ENCODE data around the gene TLE6.

Gene TLE6

DNA sequence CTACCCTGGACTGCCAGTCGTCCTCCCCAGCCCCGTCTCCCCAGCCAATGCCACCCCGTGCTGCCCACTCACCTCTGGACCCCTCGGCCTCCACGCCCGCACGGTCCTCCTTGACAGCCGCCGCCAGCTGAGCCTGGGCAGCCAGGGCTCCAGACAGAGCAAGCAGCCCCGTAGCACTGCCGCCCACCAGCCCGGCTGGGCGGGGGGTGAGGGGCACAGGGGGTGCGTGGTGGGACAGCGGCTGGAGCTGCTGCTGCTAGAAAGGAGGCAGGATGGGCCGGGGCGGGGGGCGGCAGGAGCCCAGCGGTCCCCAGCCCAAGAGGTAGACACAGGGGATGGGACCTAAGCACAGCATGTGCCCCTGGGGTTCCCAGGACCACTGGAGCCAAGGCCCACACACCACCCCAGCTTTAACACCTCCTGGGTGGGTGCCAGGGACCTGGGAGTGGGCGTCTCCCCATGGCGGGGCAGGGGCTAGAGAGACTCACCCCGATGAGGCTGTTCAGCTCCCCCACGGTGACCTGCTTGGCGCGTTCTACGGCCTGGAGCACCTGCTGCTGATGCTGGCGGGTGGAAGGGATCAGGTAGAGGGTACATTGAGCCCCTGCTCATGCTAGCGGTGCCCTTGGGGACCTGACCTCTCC lies 42.0 kb downstream of the TLE6 start:
- DNase-seq = no peak
- TF ChIP-seq POLR2A (IDR thresholded peaks at IDR 0.05; ENCODE audit: low read length) (no peak), GATA1 (IDR thresholded peaks at IDR 0.05; ENCODE audit: low read depth, low read length) (no peak)

- TF ChIP-seq POLR2A (IDR thresholded peaks at IDR 0.05; ENCODE audit: low read length) (no peak), GATA1 (IDR thresholded peaks at IDR 0.05; ENCODE audit: low read depth, low read length) (no peak)
- DNase-seq = no peak
Measured at GRCh38 chr19:3020321-3020960, 43.1 kb downstream of the TLE6 start.

DNA sequence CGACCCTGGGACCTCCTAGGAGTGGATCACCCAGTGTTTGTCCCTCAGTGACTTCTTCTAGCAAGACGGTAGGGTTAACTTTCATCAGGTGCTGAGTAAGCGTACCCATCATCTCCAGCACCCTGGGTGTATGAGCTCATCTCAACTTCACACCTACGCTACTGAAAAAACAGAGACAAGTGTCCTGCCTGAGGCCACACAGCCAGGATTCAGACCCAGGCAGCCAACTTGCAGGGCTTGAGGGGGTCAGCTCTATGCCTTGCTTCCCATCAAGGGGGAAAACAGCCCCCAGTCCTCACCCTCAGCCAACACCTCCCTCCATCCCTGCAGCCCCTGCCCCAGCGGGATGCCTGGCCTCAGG lies 47.1 kb downstream of the TLE6 start:
- no peak for DNase-seq
- TF ChIP-seq POLR2A (IDR thresholded peaks at IDR 0.05; ENCODE audit: low read length) = no peak

GRCh38 chr19:3024870-3025548 lies 47.6 kb downstream of the TLE6 start:
- no peak for DNase-seq
- TF ChIP-seq POLR2A (IDR thresholded peaks at IDR 0.05; ENCODE audit: low read length) = no peak
- no peak for TF ChIP-seq GATA1 (IDR thresholded peaks at IDR 0.05; ENCODE audit: low read depth, low read length)

- TF ChIP-seq GATA1 (IDR thresholded peaks at IDR 0.05; ENCODE audit: low read depth, low read length) = no peak
- TF ChIP-seq POLR2A (IDR thresholded peaks at IDR 0.05; ENCODE audit: low read length) = no peak
Measured at GRCh38 chr19:3025549-3025886, 48.2 kb downstream of the TLE6 start.

GRCh38 chr19:3026768-3027167 lies 49.4 kb downstream of the TLE6 start:
- TF ChIP-seq POLR2A (IDR thresholded peaks at IDR 0.05; ENCODE audit: low read length) = no peak
- TF ChIP-seq GATA1 (IDR thresholded peaks at IDR 0.05; ENCODE audit: low read depth, low read length) = no peak
- DNase-seq = no peak

More at GRCh38 chr19:3025549-3025886, 48.2 kb downstream of the TLE6 start:
- DNase-seq = no peak

DNA sequence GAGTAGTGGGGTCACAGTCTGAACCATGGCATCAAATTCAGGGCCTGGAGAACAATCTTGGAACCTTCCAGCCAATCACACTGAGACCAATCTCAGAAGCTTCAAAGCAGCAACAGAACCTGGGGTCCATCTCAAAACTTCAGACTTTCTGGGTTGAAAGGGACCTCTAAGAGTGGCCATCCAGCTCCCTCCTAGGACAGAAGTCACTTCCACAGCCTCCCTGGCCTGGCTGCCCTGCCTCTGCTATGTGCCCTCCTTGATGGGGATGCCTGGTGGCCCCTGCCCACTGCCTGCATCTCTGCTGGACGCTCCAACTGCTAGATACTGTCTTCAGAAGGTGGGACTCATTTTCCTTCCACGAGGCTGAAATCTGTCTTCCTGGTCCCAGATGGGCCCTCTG lies 49.9 kb downstream of the TLE6 start:
- no peak for TF ChIP-seq GATA1 (IDR thresholded peaks at IDR 0.05; ENCODE audit: low read depth, low read length)
- no peak for TF ChIP-seq POLR2A (IDR thresholded peaks at IDR 0.05; ENCODE audit: low read length)
- DNase-seq = no peak

DNA sequence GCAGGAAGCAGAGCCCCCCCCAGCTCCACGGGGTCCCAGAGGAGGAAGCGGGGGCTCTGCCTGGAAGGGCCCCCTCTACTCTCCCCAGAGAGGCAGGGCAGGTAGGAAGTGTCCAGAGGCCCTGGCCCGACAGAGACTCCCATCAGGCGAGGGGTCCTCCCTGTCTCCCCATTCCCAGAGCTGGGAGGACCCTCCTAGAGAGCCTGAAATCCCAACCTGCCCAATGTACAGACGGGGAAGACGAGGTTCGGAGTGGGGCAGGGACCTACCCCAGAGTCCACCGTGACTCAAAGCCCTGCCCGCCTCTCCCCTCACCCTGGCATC lies 50.6 kb downstream of the TLE6 start:
- TF ChIP-seq GATA1 (IDR thresholded peaks at IDR 0.05; ENCODE audit: low read depth, low read length) (no peak), POLR2A (IDR thresholded peaks at IDR 0.05; ENCODE audit: low read length) (no peak)
- DNase-seq = no peak

GRCh38 chr19:3028305-3029064 lies 51.1 kb downstream of the TLE6 start:
- TF ChIP-seq GATA1 (IDR thresholded peaks at IDR 0.05; ENCODE audit: low read depth, low read length) (no peak), POLR2A (IDR thresholded peaks at IDR 0.05; ENCODE audit: low read length) (no peak)
- DNase-seq = no peak

DNA sequence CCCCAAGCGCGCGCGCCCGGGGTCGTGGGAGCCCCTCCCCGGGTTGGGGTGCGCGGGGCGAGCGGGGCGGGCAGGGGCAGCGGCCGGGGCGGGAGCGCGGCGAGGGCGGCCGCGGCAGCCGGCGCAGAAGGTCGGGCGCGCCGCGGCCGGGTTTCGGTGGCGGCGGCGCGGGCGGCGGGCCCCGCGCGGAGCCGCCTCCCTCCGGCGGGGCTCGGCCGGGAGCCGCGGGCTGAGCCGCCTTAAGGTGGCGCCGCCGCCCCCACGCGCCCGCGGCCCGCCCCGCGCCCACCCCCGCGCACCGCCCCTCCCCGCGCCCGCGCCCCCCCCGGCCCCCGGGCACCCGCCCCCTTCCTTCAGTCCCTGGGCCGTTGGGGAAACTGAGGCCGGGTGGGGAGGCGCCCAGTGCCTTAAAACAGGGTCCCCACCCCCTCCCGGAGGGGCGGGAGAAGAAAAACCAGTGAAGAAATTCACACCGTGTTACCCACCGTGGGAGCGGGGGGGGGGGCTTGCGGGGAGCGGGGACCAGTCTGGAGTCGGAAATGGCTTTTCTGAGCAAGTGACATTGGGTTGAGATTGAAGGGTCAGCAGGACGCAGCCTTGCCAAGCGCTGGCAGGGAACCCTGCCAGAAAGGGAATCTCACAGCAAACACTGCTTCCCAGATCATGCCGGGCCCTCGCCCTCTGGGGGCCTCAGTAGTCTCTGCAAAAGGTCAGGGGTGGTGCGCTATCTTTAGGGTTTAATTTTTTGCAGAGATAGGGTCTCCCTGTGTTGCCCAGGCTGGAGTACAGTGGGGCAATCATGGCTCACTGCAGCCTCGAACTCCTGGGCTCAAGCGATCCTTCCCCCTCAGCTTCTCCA lies 51.9 kb downstream of the TLE6 start, which contains the start of gene TLE2:
Gene TLE2 (minus strand): TSS at position 216 of the 859 bp plus-strand sequence. CDS start 376 bp downstream, outside the sequence.
- TF ChIP-seq POLR2A (IDR thresholded peaks at IDR 0.05; ENCODE audit: low read length) (no peak), GATA1 (IDR thresholded peaks at IDR 0.05; ENCODE audit: low read depth, low read length) (no peak)
- no peak for DNase-seq

- DNase-seq = no peak
- no peak for TF ChIP-seq POLR2A (IDR thresholded peaks at IDR 0.05; ENCODE audit: low read length)
- no peak for TF ChIP-seq GATA1 (IDR thresholded peaks at IDR 0.05; ENCODE audit: low read depth, low read length)
Measured at GRCh38 chr19:3031607-3031867, 54.2 kb downstream of the TLE6 start.

- no peak for TF ChIP-seq GATA1 (IDR thresholded peaks at IDR 0.05; ENCODE audit: low read depth, low read length)
- no peak for TF ChIP-seq POLR2A (IDR thresholded peaks at IDR 0.05; ENCODE audit: low read length)
Measured at GRCh38 chr19:3033595-3034405, 56.4 kb downstream of the TLE6 start.

GRCh38 chr19:3034406-3034655 lies 57.0 kb downstream of the TLE6 start:
- TF ChIP-seq GATA1 (IDR thresholded peaks at IDR 0.05; ENCODE audit: low read depth, low read length) = no peak
- TF ChIP-seq POLR2A (IDR thresholded peaks at IDR 0.05; ENCODE audit: low read length) = no peak

More at GRCh38 chr19:3033595-3034405, 56.4 kb downstream of the TLE6 start:
- DNase-seq = no peak

More at GRCh38 chr19:3034406-3034655, 57.0 kb downstream of the TLE6 start:
- no peak for DNase-seq

All from erythroblast (primary cell).